GM12801 (cell line): ENCODE measurements around the gene ASTN2.

Experiments used
- CTCF ChIP-seq: IDR thresholded peaks from one replicate; pipeline ENCODE4 v1.5.1; 2011; ENCODE audit warnings: control low read depth; ENCODE audit not compliant: insufficient read length; ENCODE audit errors: extremely low read depth

Gene ASTN2

GRCh38 chr9:117414220-117414905 lies 494 bp downstream of the ASTN2 start:
- no peak for TF ChIP-seq CTCF

GRCh38 chr9:117413346-117414219 lies 1.3 kb downstream of the ASTN2 start:
- no peak for TF ChIP-seq CTCF

GRCh38 chr9:117412841-117413240 lies 2.0 kb downstream of the ASTN2 start:
- no peak for TF ChIP-seq CTCF

GRCh38 chr9:117412006-117412715 lies 2.7 kb downstream of the ASTN2 start:
- TF ChIP-seq CTCF, result no peak

- no peak for TF ChIP-seq CTCF
These were observed 3.3 kb downstream of the ASTN2 start for GRCh38 chr9:117411547-117411946.

- no peak for TF ChIP-seq CTCF
These were observed 5.5 kb downstream of the ASTN2 start for GRCh38 chr9:117409321-117409720.

GRCh38 chr9:117407436-117408022 lies 7.3 kb downstream of the ASTN2 start:
- no peak for TF ChIP-seq CTCF
